ENCODE data around the gene CASP10. TPM values are rescaled to one million over a fixed set of nuclear protein-coding genes. Genes with fewer than 3 reads are reported as not detected.

The CASP10 gene
- total and polyA plus RNA-seq, 9 of the 15 experiments (the other 6 are each of a cell fraction or from before 2014, with no cell fraction given) = 7.1 to 20.4 (median 10.8) TPM

GRCh38 chr2:201195331-201195730 lies 12.4 kb downstream of the CASP10 start:
- Histone ChIP-seq H2AFZ (ENCODE audit: low read depth, low read length) (no peak overlapping the region), H3K4me3 (no peak overlapping the region), H3K9me1 (ENCODE audit: control insufficient read depth, insufficient read depth, low read length) (no peaks in the 10 kb centered on the region), H3K9me3 (replicated peaks; ENCODE audit: control insufficient read depth, insufficient read depth, low read depth, low read length) (no peaks in the 10 kb centered on the region), H4K20me1 (replicated peaks; ENCODE audit: control insufficient read depth, insufficient read depth, low read length) (no peaks in the 10 kb centered on the region), H3K9ac (ENCODE audit: insufficient read depth in 1 of 2, low read depth in 2 of 2, low read length in 2 of 2) (no peak overlapping the region), H3K27me3 (ENCODE audit: control insufficient read depth in 2 of 2, insufficient read depth in 2 of 2, low read length in 2 of 2) (no peaks in the 10 kb centered on the region), H3K79me2 (ENCODE audit: control insufficient read depth, insufficient read depth, low read length) (no peaks in the 10 kb centered on the region), H3K36me3 (ENCODE audit: control insufficient read depth, insufficient read depth, low read length) (peaks cover 67% of the 10 kb centered on the region; the same call in 2 of the 3 replicates), H3K4me2 (ENCODE audit: insufficient read depth, low read length) (no peak overlapping the region), H3K27ac (ENCODE audit: extremely low read depth, low read depth, low read length) (no peak overlapping the region), H3K4me1 (replicated peaks in 1 of 2; ENCODE audit: control insufficient read depth in 2 of 2, insufficient read depth in 2 of 2, low read length in 2 of 2) (peaks cover 7 to 13% of the 10 kb centered on the region in 2 experiments; a peak in 3 of 5 replicates)
- in situ Hi-C loops (cut with MboI) = loop anchor here (25.0 kb wide), 1 partner anchor 483 kb away; no protein-coding TSS in a partner anchor
- intact Hi-C loops (cut with micrococcal nuclease) = no loop called here
- no peak for FAIRE-seq
- WGBS (ENCODE audit: insufficient coverage, low coverage, missing lambda C conversion rate) = 77% methylated on average over 3 of the region's 3 CpGs
- ChIA-PET CTCF (ENCODE audit: low intra/inter-chr PET ratio) (no interaction called here), POLR2A (interaction anchor here (0.8 to 1.2 kb wide), 9 partner anchors 9 to 370 kb away, joined by 3 to 5 read pairs (median 4); partner anchors contain the start of genes CASP10, CLK1 and NIF3L1)
- ATAC-seq = peak; percentile 15; the same call in 2 of the 3 replicates
- no peak for TF ChIP-seq RBM14 (IDR thresholded peaks at IDR 0.05; ENCODE audit: borderline replicate concordance, insufficient read depth, low read depth, low read length)
- no peak for TF ChIP-seq SAFB2 (IDR thresholded peaks at IDR 0.05; ENCODE audit: borderline replicate concordance, low read depth, low read length, severe bottlenecking)
- TF ChIP-seq CREM (IDR thresholded peaks at IDR 0.05; ENCODE audit: low read depth) = no peak
- no peak for TF ChIP-seq CBFA2T3 (IDR thresholded peaks at IDR 0.05)
- no peak for TF ChIP-seq SAFB (IDR thresholded peaks at IDR 0.05; ENCODE audit: borderline replicate concordance, low read depth, low read length)
- TF ChIP-seq TOE1 (IDR thresholded peaks at IDR 0.05; ENCODE audit: borderline replicate concordance) = no peak
- no peak for TF ChIP-seq TOE1 (CRISPR knock-in tag; IDR thresholded peaks at IDR 0.05; ENCODE audit: borderline replicate concordance, low read depth)
- TF ChIP-seq, protein P1, sequence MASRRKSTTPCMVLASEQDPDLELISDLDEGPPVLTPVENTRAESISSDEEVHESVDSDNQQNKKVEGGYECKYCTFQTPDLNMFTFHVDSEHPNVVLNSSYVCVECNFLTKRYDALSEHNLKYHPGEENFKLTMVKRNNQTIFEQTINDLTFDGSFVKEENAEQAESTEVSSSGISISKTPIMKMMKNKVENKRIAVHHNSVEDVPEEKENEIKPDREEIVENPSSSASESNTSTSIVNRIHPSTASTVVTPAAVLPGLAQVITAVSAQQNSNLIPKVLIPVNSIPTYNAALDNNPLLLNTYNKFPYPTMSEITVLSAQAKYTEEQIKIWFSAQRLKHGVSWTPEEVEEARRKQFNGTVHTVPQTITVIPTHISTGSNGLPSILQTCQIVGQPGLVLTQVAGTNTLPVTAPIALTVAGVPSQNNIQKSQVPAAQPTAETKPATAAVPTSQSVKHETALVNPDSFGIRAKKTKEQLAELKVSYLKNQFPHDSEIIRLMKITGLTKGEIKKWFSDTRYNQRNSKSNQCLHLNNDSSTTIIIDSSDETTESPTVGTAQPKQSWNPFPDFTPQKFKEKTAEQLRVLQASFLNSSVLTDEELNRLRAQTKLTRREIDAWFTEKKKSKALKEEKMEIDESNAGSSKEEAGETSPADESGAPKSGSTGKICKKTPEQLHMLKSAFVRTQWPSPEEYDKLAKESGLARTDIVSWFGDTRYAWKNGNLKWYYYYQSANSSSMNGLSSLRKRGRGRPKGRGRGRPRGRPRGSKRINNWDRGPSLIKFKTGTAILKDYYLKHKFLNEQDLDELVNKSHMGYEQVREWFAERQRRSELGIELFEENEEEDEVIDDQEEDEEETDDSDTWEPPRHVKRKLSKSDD (conservative IDR thresholded peaks at IDR 0.05; ENCODE audit: low read length) = no peak
- no peak for TF ChIP-seq BRF1 (IDR thresholded peaks at IDR 0.05; ENCODE audit: borderline replicate concordance, extremely low read depth, insufficient read length)
- no peak for TF ChIP-seq ZBED1 (IDR thresholded peaks at IDR 0.05)
- no peak for TF ChIP-seq RBFOX2 (IDR thresholded peaks at IDR 0.05; ENCODE audit: low read depth, low read length)
- no peak for TF ChIP-seq POLR2AphosphoS5 (IDR thresholded peaks at IDR 0.05; ENCODE audit: control insufficient read depth, insufficient read depth, low read depth, low read length)
- TF ChIP-seq BCOR (IDR thresholded peaks at IDR 0.05) = no peak
- TF ChIP-seq FOXA3 (CRISPR knock-in tag; conservative IDR thresholded peaks at IDR 0.05 in 1 of 2, IDR thresholded peaks at IDR 0.05 in 1 of 2) = no peak
- no peak for TF ChIP-seq ARID4B (CRISPR knock-in tag; IDR thresholded peaks at IDR 0.05)
- no peak for DNase-seq (ENCODE audit: extremely low read depth in 1 of 4, low spot score in 3 of 4)
- no TSS peak for BruUV-seq (replicated peaks)

Measured in K562 (cell line).